MV-4-11 (cell line): ENCODE measurements around the gene ACADSB.

Source experiments
- DNase-seq: peaks from one replicate; lab custom pipeline; 2025; lab: John Stamatoyannopoulos, UW

ACADSB gene

GRCh38 chr10:123004298-123004697, 4.5 kb upstream of the ACADSB start:
- no peak for DNase-seq

- peak; percentile 70 for DNase-seq
Observed at GRCh38 chr10:123007558-123008354, 1.1 kb upstream of the ACADSB start.

GRCh38 chr10:123009105-123009820, 457 bp downstream of the ACADSB start:
- DNase-seq = no peak

GRCh38 chr10:123011987-123012386, 3.2 kb downstream of the ACADSB start:
- DNase-seq = no peak

GRCh38 chr10:123013456-123014419, 4.9 kb downstream of the ACADSB start:
- no peak for DNase-seq

- DNase-seq = no peak
Observed at GRCh38 chr10:123014772-123015171, 6.0 kb downstream of the ACADSB start.

GRCh38 chr10:123016228-123016627, 7.4 kb downstream of the ACADSB start:
- DNase-seq = no peak

GRCh38 chr10:123017421-123018165, 8.8 kb downstream of the ACADSB start:
- DNase-seq = no peak

- no peak for DNase-seq
Observed at GRCh38 chr10:123018531-123018930, 9.7 kb downstream of the ACADSB start.

GRCh38 chr10:123019264-123019663, 10.5 kb downstream of the ACADSB start:
- no peak for DNase-seq

GRCh38 chr10:123019941-123020703, 11.3 kb downstream of the ACADSB start:
- no peak for DNase-seq

- peak; percentile 17 for DNase-seq
Observed at GRCh38 chr10:123021517-123021916, 12.7 kb downstream of the ACADSB start.

GRCh38 chr10:123024540-123024939, 15.7 kb downstream of the ACADSB start:
- DNase-seq = no peak

GRCh38 chr10:123026302-123026701, 17.5 kb downstream of the ACADSB start:
- DNase-seq = no peak

- DNase-seq = no peak
Observed at GRCh38 chr10:123027861-123028260, 19.1 kb downstream of the ACADSB start.

GRCh38 chr10:123031124-123031523, 22.3 kb downstream of the ACADSB start:
- DNase-seq = no peak

GRCh38 chr10:123034332-123034731, 25.5 kb downstream of the ACADSB start:
- DNase-seq = no peak

- no peak for DNase-seq
Observed at GRCh38 chr10:123035467-123036086, 26.8 kb downstream of the ACADSB start.

- DNase-seq = peak; percentile 78
Observed at GRCh38 chr10:123038782-123039631, 30.2 kb downstream of the ACADSB start.

- no peak for DNase-seq
Observed at GRCh38 chr10:123039632-123039930, 30.8 kb downstream of the ACADSB start.
